ENCODE data around the gene CEACAM21.
"Not testable (repeated sequence)": the region's sequence is repeated elsewhere in the genome, so short reads cannot be mapped to it uniquely, and the experiment has no call there.

CEACAM21 gene

DNA sequence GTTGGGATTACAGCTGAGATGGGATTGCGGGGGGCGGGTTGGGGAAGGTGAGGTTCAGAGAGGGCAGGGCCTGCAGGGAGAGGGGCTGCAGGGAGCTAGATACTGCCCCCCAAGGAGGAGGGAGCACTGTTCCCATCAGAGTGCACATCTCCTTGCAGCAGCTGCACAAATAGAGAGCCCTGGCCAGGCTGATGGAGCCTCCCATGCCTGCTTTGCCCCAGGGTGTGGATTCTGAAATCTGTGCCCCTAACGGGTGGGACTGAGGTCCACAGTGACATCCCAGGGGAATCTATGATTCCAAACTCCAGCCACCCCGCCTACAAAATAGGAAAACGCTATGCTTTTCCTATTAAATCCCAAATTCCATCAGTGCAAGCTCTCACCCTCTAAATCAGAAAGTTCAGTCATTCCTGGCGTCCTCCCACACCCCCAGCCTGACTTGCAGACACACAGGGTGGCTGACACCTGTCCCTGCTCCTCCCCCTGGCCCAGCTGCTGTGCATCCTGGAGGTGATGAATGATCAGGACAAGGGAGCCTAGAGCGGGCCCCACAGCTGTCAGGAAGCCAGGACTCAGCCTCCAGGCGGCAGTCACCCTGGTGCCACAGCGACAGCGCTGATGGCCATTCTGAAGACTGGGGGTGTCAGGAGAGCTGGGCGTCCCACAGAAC, 6.3 kb upstream of the CEACAM21 start:
- TF ChIP-seq, protein P1, sequence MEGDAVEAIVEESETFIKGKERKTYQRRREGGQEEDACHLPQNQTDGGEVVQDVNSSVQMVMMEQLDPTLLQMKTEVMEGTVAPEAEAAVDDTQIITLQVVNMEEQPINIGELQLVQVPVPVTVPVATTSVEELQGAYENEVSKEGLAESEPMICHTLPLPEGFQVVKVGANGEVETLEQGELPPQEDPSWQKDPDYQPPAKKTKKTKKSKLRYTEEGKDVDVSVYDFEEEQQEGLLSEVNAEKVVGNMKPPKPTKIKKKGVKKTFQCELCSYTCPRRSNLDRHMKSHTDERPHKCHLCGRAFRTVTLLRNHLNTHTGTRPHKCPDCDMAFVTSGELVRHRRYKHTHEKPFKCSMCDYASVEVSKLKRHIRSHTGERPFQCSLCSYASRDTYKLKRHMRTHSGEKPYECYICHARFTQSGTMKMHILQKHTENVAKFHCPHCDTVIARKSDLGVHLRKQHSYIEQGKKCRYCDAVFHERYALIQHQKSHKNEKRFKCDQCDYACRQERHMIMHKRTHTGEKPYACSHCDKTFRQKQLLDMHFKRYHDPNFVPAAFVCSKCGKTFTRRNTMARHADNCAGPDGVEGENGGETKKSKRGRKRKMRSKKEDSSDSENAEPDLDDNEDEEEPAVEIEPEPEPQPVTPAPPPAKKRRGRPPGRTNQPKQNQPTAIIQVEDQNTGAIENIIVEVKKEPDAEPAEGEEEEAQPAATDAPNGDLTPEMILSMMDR (IDR thresholded peaks at IDR 0.05): no peak
- no peak for DNase-seq (ENCODE audit: low spot score)
- Histone ChIP-seq H3K4me3 (no peak overlapping the region), H3K27ac (no peak overlapping the region)

DNA sequence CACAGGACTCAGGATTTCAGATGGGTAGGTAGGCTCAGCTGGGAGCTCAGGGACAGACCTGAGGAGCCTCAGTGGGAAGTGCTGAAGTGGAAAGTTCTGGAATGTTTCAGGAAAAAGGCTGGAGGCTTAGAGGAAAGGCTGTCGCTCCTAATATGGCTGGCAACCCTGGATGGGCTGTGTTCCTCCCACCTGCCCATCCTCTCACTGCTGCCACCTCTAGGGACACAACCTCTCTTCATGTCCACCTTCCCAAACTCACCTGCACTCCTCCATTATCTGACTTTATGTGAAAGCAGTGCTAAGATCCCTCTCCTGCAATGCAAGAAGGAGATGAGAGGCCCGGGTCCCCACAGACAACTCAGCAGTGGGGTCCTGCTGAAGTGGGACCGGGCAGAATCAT, 5.8 kb upstream of the CEACAM21 start:
- no peak for DNase-seq (ENCODE audit: low spot score)
- H3K27ac ChIP-seq: no peak overlapping the region
- TF ChIP-seq, protein P1 (IDR thresholded peaks at IDR 0.05): no peak

DNA sequence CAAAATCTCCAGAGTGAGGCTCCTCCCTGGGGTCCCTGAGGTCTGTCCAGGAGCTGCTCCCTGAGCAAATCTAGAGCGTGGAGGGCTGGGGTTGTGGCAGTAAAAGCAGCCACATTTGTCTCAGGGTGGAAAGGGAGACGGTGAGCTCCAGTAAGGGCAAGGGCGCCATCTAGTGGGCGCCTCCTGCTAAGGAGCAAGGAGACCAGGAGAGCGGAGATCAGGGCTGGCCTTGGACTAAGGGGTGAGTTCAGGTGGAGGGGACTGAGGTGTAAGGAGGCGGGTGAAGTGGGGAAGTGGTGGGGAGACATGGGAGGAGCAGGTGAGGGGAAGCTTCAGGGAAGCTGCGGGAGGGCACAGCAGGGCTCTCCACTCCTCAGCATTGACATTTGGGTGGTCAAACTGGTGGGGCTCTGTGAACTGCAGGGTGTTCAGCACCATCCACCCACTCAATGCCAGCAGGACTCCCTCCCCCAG, 5.3 kb upstream of the CEACAM21 start:
- Histone ChIP-seq H3K4me3 (no peak overlapping the region), H3K27ac (no peak overlapping the region)
- TF ChIP-seq, protein P1 (IDR thresholded peaks at IDR 0.05): peak; percentile 46
- no peak for DNase-seq (ENCODE audit: low spot score)

More for the DNA sequence above, 5.8 kb upstream of the CEACAM21 start:
- H3K4me3 ChIP-seq: no peak overlapping the region

DNA sequence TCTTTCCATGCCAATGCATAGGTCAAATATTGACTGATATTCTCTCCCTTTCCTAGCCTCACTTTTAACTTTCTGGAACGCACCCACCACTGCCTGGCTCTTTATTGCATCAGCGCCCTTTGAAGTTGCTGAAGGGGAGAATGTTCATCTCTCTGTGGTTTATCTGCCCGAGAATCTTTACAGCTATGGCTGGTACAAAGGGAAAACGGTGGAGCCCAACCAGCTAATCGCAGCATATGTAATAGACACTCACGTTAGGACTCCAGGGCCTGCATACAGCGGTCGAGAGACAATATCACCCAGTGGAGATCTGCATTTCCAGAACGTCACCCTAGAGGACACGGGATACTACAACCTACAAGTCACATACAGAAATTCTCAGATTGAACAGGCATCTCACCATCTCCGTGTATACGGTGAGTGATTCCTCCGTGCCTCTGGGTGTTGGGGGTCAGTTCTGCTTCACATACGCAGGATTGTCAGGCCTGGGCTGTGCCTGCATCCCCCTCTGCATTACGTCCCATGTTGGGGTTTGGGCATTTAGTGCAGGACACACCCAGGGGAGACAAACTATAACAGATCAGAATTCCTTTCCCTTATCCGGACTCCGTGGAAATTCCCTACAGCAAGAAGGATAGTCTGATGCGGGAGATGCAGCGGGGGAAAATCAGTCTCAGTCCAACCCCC, 1.3 kb downstream of the CEACAM21 start:
- DNase-seq (ENCODE audit: low spot score): no peak
- H3K27ac ChIP-seq: no peak overlapping the region
- H3K4me3 ChIP-seq: no peak overlapping the region
- TF ChIP-seq, protein P1 (IDR thresholded peaks at IDR 0.05): no peak

DNA sequence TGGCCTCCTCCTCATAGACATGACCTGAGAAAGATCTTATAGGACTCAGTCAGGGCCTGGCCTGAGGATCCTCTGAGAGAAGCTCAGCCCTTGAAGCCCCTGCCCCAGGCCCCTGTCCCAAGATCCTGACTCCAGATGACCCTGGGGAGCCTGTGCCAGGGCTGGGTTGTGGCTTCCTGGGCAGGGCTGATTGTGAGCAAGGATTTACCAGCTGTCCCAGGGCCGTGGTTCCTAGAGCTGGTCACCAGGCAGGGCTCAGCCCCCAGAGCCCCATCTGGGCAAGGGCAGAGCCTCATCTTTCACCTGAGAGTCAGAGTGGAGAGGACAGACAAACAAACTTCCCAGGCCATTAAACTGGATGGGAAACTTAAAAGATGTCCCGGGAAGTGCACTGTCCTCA, 1.9 kb downstream of the CEACAM21 start:
- H3K27ac ChIP-seq: no peak overlapping the region
- no peak overlapping the region for H3K4me3 ChIP-seq

DNA sequence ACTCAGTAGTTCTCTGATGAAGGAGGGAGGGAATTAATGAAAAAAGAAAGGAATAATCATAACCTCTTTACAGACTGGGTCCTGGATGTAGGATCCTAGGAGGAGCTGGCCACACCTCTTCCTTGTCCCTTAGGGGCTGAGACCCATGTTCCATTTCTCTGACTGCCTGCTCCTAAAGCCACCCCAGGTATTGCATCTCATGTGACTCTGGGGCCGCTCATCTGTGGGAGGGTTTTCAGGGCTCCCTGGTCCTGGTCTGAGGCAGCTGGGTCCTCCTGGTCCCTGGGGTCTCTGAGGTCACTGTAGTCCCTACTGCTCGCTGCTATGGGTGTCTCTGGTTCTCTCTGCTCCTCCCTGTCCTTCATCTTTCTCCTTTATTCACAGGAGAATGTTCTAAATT, 2.9 kb downstream of the CEACAM21 start:
- Histone ChIP-seq H3K27ac (no peak overlapping the region), H3K4me3 (no peak overlapping the region)
- TF ChIP-seq, protein P1 (IDR thresholded peaks at IDR 0.05): no peak
- DNase-seq (ENCODE audit: low spot score): no peak

More for the DNA sequence above, 1.9 kb downstream of the CEACAM21 start:
- TF ChIP-seq, protein P1 (IDR thresholded peaks at IDR 0.05): no peak
- no peak for DNase-seq (ENCODE audit: low spot score)

DNA sequence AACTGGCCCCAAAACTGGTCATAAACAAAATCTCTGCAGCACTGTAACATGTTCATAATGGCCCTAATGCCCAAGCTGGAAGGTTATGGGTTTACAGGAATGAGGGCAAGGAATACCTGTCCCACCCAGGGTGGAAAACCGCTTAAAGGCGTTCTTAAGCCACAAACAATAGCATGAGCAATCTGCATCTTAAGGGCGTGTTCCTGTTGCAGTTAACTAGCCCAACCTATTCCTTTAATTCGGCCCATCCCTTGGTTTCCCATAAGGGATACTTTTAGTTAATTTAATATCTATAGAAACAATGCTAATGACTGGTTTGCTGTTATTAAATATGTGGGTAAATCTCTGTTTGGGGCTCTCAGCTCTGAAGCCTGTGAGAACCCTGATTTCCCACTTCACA, 5.1 kb downstream of the CEACAM21 start:
- not testable (repeated sequence) for DNase-seq (ENCODE audit: low spot score); H3K4me3 ChIP-seq; H3K27ac ChIP-seq

DNA sequence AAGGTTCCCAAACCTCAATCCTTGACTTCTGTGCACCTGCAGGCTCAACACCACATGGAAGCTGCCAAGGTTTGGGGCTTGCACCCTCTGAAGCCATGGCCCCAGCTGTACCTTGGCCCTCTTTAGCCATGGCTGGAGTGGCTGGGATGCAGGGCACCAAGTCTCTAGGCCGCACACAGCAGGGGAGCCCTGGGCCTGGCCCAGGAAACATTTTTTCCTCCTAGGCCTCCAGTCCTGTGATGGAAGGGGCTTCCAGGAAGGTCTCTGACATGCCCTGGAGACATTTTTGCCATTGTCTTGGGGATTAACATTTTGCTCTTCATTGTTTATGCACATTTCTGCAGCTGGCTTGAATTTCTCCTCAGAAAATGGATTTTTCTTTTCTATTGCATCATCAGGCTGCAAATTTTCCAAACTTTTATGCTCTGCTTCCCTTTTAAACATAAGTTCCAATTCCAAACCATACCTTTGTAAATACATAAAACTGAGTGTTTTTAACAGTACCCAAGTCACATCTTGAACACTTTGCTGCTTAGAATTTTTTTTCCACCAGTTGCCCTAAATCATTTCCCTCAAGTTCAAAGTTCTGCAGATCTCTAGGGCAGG, 6.7 kb downstream of the CEACAM21 start:
- not testable (repeated sequence) for DNase-seq (ENCODE audit: low spot score); H3K27ac ChIP-seq; H3K4me3 ChIP-seq

Measured in coronary artery (tissue), 2 donors.